GM20000 (cell line): ENCODE results near the gene SH3GL1.

Experiments
- DNase-seq: peaks from one replicate; pipeline ENCODE4 v3.0.0; 2012; ENCODE audit warnings: low spot score
- CTCF ChIP-seq: IDR thresholded peaks from 2 replicates; pipeline ENCODE4 v1.5.1; 2012; ENCODE audit warnings: mild to moderate bottlenecking, control low read depth; ENCODE audit errors: extremely low read depth, missing control alignments

SH3GL1 gene

GRCh38 chr19:4378886-4379285, 21.5 kb downstream of the SH3GL1 start:
- TF ChIP-seq CTCF = no peak
- DNase-seq = no peak

GRCh38 chr19:4376991-4377781, 23.2 kb downstream of the SH3GL1 start:
- DNase-seq = no peak
- no peak for TF ChIP-seq CTCF

GRCh38 chr19:4376671-4376990, 23.7 kb downstream of the SH3GL1 start:
- DNase-seq = no peak
- no peak for TF ChIP-seq CTCF

GRCh38 chr19:4376028-4376670, 24.2 kb downstream of the SH3GL1 start:
- no peak for TF ChIP-seq CTCF
- DNase-seq = no peak

GRCh38 chr19:4375164-4376027, 25.0 kb downstream of the SH3GL1 start:
- DNase-seq = peak; percentile 60
- TF ChIP-seq CTCF = peak; percentile 54

GRCh38 chr19:4374498-4375163, 25.7 kb downstream of the SH3GL1 start:
- DNase-seq = no peak
- no peak for TF ChIP-seq CTCF
